Right lobe of liver (tissue), 4 donors: ENCODE results near the gene DOCK6.

Experiments
- POLR2A ChIP-seq: fragments of 450-650 bp; IDR thresholded peaks from one replicate; pipeline ENCODE4 v1.6.1; 2017; ENCODE audit warnings: antibody characterized with exemption, mild to moderate bottlenecking
- TF ChIP-seq, protein P1 (sequence below), 4 donors: fragments of 200-600 bp in 3 of 4; fragments of 450-650 bp in 1 of 4; IDR thresholded peaks; one replicate each; pipeline versions ENCODE4 v1.5.1 to v1.8.0; 2016 to 2022; ENCODE audit warnings: antibody characterized with exemption in 4 of 4, mild to moderate bottlenecking in 2 of 4
- donor health status: DM: no; HTN: no; CAD: no.
- donor health status: DM: no; HTN: no; CAD: no.
- donor health status: DM: no; HTN: yes; CAD: no.

DNA sequence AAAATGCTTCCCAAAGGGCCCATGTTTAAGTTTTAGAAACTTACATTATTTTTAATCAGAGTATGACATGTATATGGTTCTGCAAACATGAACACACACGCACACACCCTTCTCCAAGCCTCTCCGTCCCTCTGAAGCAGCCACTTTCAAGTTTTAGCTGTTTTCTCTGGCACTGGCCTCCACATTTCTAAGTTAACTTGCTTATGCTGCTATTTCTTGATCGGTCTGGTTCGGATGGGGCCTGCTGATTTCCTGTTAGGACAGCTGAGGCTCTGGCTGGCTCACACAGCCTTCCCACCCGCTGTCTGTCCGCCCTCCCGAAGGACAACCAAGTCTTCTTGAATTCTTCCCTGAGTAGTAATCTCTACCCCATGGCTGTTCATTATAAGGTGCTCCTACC, 111.1 kb downstream of the DOCK6 start:
- TF ChIP-seq, protein P1, sequence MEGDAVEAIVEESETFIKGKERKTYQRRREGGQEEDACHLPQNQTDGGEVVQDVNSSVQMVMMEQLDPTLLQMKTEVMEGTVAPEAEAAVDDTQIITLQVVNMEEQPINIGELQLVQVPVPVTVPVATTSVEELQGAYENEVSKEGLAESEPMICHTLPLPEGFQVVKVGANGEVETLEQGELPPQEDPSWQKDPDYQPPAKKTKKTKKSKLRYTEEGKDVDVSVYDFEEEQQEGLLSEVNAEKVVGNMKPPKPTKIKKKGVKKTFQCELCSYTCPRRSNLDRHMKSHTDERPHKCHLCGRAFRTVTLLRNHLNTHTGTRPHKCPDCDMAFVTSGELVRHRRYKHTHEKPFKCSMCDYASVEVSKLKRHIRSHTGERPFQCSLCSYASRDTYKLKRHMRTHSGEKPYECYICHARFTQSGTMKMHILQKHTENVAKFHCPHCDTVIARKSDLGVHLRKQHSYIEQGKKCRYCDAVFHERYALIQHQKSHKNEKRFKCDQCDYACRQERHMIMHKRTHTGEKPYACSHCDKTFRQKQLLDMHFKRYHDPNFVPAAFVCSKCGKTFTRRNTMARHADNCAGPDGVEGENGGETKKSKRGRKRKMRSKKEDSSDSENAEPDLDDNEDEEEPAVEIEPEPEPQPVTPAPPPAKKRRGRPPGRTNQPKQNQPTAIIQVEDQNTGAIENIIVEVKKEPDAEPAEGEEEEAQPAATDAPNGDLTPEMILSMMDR (IDR thresholded peaks at IDR 0.05) = no peak
- no peak for TF ChIP-seq POLR2A
